Skeletal muscle satellite cell (primary cell): ENCODE results near the gene DIRAS1.
"Not testable (repeated sequence)": the region's sequence is repeated elsewhere in the genome, so short reads cannot be mapped to it uniquely, and the experiment has no call there.

Source experiments
- H3K27me3 ChIP-seq: 2 replicates; pipeline ENCODE4 v1.7.0; 2013; ENCODE audit warnings: low read length; ENCODE audit not compliant: control insufficient read depth, insufficient read depth
- H3K36me3 ChIP-seq: 2 replicates; pipeline ENCODE4 v1.7.0; 2013; ENCODE audit warnings: mild to moderate bottlenecking, control low read depth, low read length; ENCODE audit not compliant: insufficient read depth
- H3K4me1 ChIP-seq: 2 replicates; pipeline ENCODE4 v1.7.0; 2013; ENCODE audit warnings: low read length; ENCODE audit not compliant: control insufficient read depth, insufficient read depth
- H3K4me2 ChIP-seq: 2 replicates; pipeline ENCODE4 v1.7.0; 2013; ENCODE audit warnings: mild to moderate bottlenecking, low read length
- H3K4me3 ChIP-seq: 2 replicates; pipeline ENCODE4 v1.7.0; 2013; ENCODE audit warnings: low read length
- H3K9ac ChIP-seq: 2 replicates; pipeline ENCODE4 v1.7.0; 2013; ENCODE audit warnings: mild to moderate bottlenecking, low read depth, low read length, moderate library complexity
- H3K9me3 ChIP-seq: replicated peaks from 2 replicates; pipeline ENCODE4 v1.7.0; 2013; ENCODE audit warnings: mild to moderate bottlenecking, control low read depth, low read length

DIRAS1 gene

DNA sequence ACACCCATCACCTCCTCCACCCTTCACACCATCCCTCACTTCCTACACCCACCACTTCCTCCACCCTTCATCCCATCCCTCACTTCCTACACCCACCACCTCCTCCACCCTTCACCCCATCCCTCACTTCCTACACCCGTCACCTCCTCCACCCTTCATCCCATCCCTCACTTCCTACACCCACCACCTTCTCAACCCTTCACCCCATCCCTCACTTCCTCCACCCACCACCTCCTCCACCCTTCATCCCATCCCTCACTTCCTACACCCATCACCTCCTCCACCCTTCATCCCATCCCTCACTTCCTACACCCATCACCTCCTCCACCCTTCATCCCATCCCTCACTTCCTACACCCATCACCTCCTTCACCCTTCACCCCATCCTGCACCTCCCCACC, 7.1 kb downstream of the DIRAS1 start:
- H3K9ac ChIP-seq, H3K36me3 ChIP-seq, H3K4me2 ChIP-seq, H3K27me3 ChIP-seq, H3K4me3 ChIP-seq, H3K9me3 ChIP-seq, H3K4me1 ChIP-seq: not testable (repeated sequence)

DNA sequence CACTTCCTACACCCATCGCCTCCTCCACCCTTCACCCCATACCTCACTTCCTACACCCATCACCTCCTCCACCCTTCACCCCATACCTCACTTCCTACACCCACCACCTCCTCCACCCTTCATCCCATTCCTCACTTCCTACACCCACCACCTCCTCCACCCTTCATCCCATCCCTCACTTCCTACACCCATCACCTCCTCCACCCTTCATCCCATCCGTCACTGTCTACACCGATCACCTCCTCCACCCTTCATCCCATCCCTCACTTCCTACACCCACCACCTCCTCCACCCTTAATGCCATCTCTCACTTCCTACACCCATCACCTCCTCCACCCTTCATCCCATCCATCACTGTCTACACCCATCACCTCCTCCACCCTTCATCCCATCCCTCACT, 8.0 kb downstream of the DIRAS1 start:
- not testable (repeated sequence) for H3K4me1 ChIP-seq, H3K27me3 ChIP-seq, H3K36me3 ChIP-seq, H3K4me2 ChIP-seq, H3K9me3 ChIP-seq, H3K9ac ChIP-seq, H3K4me3 ChIP-seq

DNA sequence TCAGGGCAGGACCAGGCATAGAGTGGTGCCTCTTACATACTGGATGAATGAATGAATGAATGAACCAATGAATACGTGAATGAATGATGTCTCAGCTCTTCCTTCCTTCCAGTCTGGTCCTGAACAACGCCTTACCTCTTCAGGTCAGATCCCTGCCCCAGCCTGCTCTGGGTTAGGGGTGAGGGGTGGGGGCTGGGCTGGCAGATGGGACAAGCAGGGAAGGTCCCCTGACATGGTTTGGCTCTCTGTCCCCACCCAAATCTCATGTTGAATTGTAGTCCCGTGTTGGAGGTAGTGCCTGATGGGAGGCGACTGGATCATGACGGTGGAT, 9.3 kb downstream of the DIRAS1 start:
- H3K9me3 ChIP-seq = peaks cover 9% of the 10 kb centered on the region
- no peak overlapping the region for H3K4me3 ChIP-seq
- H3K4me1 ChIP-seq = no peaks in the 10 kb centered on the region
- no peak overlapping the region for H3K4me2 ChIP-seq
- H3K36me3 ChIP-seq = no peaks in the 10 kb centered on the region
- no peaks in the 10 kb centered on the region for H3K27me3 ChIP-seq
- no peak overlapping the region for H3K9ac ChIP-seq

DNA sequence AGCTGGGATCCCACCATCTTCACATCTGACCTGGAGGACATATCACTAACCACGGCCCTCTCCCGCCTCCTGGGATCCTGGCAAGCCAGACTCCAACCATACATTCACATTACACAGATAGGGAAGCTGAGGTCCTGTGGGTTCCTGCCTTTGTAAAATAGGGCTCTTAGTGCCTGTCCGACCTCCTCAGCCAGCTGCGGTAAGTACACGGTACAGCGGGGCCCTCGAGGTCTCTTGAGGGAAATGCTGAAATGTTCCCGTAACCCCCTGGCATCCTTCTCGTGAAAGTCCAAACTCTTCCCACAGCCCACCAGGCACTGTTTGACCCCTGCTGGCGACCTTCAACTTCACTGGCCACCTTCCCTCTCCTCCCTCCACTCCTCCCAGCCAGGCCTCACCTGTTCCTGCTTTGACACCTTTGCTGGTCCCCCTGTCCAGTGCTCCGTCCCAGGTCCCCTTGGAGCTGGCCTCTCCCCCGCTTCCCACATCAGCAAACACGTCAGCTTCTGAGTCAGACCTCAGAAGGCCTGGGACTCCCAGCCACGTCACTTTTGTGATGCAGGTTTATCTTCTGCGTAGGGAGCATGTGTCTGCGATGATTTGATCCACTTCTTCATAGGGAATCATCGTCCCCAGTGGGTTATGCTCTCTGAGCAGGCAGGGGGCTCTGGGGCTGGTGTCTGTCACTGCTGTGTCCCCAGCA, 9.8 kb downstream of the DIRAS1 start:
- peaks cover 9% of the 10 kb centered on the region for H3K9me3 ChIP-seq
- no peak overlapping the region for H3K4me3 ChIP-seq
- H3K36me3 ChIP-seq = no peaks in the 10 kb centered on the region
- H3K4me2 ChIP-seq = no peak overlapping the region
- H3K9ac ChIP-seq = no peak overlapping the region
- no peaks in the 10 kb centered on the region for H3K27me3 ChIP-seq
- no peaks in the 10 kb centered on the region for H3K4me1 ChIP-seq

DNA sequence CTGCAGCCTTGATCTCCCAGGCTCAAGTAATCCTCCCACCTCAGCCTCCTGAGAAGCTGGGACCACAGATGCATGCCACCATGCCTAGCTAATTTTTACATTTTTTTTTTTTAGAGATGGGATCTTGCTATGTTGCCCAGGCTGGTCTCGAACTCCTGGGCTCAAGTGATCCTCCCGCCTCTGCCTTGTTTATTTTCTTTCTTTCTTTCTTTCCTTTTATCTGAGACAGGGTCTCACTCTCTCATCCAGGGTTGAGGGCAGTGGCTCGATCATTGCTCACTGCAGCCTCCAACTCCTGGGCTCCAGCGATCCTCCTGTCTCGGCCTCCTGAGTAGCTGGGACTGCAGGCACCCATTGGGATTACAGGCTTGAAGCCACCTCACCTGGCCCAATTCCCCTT, 14.9 kb downstream of the DIRAS1 start:
- no peak overlapping the region for H3K4me3 ChIP-seq
- no peak overlapping the region for H3K9ac ChIP-seq
- no peak overlapping the region for H3K4me2 ChIP-seq
- peaks cover 3% of the 10 kb centered on the region for H3K4me1 ChIP-seq
- H3K27me3 ChIP-seq = peaks cover 22% of the 10 kb centered on the region
- H3K9me3 ChIP-seq = no peaks in the 10 kb centered on the region
- H3K36me3 ChIP-seq = no peaks in the 10 kb centered on the region

DNA sequence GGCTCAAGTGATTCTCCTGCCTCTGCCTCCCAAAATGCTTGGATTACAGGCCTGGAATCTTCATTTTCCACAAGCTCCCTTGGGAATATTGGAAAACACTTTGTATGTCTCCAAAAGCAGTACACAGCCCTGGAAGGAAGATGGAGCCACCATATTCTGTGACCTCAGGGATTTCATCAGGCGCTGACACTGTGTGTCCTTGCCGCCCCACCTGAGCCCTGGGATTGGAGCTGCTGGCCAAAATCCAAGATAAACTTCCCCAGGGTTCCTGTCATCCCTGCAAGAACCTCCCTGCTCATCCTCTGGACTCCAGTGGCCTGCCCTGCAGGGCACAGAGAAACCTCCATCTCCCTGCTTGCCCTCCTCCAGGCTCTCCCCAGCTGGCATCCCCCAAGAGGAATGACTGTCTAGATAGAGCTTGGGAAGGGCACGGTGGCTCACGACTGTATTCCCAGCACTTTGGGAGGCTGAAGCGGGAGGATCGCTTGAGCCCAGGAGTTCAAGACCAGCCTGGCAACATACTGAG, 17.4 kb downstream of the DIRAS1 start:
- peaks cover 43% of the 10 kb centered on the region for H3K27me3 ChIP-seq
- H3K4me1 ChIP-seq = peaks cover 3% of the 10 kb centered on the region
- no peaks in the 10 kb centered on the region for H3K9me3 ChIP-seq
- no peak overlapping the region for H3K4me3 ChIP-seq
- no peak overlapping the region for H3K4me2 ChIP-seq
- H3K36me3 ChIP-seq = no peaks in the 10 kb centered on the region
- no peak overlapping the region for H3K9ac ChIP-seq

DNA sequence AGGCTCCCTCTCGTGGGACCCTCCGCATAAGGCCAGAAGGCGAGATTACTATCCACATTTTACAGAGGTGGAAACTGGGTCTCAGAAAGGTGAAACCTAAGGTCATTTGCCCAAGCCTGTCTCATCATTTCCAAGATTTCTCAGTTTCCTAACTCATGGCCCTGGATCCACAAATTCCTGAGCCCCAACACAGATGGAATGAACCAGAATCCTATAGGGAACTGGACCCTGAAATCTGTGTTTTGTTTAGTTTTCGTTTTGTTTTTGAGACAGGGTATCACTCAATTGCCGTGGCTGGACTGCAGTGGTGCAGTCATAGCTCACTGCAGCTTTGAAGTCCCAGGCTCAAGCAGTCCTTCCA, 18.1 kb downstream of the DIRAS1 start:
- no peaks in the 10 kb centered on the region for H3K9me3 ChIP-seq
- H3K27me3 ChIP-seq = peaks cover 47% of the 10 kb centered on the region
- no peaks in the 10 kb centered on the region for H3K36me3 ChIP-seq
- peaks cover 3% of the 10 kb centered on the region for H3K4me1 ChIP-seq
- peak overlapping the region; percentile 46 for H3K4me3 ChIP-seq
- peak overlapping the region; percentile 59 for H3K4me2 ChIP-seq
- no peak overlapping the region for H3K9ac ChIP-seq

DNA sequence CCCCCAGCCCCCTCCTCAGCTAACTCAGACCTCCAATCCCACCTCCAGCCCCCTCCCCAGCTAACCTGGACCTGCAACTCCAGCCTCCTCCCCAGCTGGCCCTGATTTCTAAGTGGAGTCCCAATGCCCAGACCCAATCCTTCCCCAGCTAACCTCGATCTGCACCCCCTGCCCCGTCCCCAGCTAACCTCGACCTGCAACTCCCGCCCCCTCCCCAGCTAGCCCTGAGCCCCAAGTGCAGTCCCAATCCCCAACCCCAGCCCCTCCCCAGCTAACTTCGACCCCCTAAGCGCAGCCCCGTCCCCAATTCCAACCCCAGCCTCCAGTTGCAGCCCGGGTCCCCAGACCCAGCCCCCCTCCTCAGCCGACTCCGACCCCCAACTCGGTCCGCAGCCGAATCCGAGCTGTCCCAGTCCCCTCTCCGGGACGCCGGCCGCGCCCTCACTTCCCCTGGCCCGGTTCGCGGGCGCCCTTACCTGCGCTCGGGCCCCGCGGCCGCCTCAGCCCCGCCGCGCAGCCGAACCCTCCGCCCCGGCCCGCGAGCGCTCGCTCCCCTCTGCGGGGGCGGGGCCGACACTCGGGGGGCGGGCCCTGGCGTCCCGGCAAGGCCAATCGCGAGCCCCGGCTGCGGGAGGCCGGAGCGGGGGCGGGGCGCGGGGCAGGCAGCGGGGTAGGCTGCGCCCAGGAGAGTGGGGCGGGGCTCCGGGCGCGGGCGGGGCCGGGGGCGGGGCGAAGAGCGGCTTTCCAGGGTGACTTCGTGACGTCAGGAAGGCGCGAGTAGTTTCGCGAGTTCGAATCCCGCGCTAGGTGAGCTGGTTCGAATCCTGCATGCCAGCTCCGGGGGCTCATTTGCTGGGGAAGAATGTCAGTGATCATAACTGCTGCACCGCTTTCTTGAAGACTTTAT, 18.7 kb downstream of the DIRAS1 start, which contains the start of gene GNG7:
Gene GNG7 (minus strand): TSS at position 525 of the 907 bp plus-strand sequence. CDS start 182,006 bp downstream, outside the sequence.
- no peaks in the 10 kb centered on the region for H3K9me3 ChIP-seq
- H3K9ac ChIP-seq = no peak within 1 kb of the TSS

DNA sequence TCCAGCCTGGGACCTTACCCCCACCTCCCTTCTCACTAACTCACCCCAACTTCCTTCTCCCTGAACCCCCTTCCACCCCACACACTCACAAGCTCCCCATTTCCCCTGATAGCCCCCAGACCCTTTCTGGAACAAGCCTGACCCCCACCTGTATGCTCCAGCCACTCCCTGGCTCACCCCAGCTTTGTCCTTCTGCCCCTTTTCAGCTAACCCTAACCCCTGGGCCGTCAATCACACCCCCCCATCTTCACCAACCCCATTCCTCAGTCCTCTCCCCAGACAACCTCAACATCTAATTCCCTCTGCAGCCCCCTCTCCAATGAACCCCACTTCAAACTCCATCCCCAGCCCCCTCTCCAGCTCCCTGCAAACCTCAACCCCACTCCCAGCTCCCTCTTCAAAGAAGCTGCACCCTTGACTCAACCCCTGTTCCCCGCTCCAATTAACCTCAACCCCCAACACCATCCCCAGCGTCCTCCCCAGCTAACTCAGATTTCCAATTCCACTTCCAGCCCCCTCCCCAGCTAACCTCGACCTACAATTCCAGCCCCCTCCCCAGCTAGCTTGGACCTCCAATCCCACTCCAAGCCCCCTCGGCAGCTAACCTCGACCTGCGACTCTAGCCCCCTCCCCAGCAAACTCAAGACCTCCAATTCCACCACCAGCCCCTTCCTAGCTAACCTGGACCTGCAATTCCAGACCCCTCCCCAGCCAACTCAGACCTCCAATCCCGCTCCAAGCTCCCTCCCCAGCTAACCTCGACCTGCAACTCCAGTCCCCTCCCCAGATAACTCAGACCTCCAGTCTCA, 19.6 kb downstream of the DIRAS1 start:
- no peaks in the 10 kb centered on the region for H3K9me3 ChIP-seq
- H3K4me3 ChIP-seq = no peak overlapping the region
- H3K4me1 ChIP-seq = peaks cover 3% of the 10 kb centered on the region
- H3K27me3 ChIP-seq = peaks cover 47% of the 10 kb centered on the region
- no peaks in the 10 kb centered on the region for H3K36me3 ChIP-seq
- no peak overlapping the region for H3K9ac ChIP-seq
- no peak overlapping the region for H3K4me2 ChIP-seq

More for the DNA sequence above, 18.7 kb downstream of the DIRAS1 start, which contains the start of gene GNG7:
- Histone ChIP-seq H3K36me3 (no peaks in the 10 kb centered on the region), H3K27me3 (peaks cover 47% of the 10 kb centered on the region), H3K4me3 (peak within 1 kb of the TSS; percentile 46), H3K4me2 (peak within 1 kb of the TSS; percentile 59), H3K4me1 (peaks cover 3% of the 10 kb centered on the region)

DNA sequence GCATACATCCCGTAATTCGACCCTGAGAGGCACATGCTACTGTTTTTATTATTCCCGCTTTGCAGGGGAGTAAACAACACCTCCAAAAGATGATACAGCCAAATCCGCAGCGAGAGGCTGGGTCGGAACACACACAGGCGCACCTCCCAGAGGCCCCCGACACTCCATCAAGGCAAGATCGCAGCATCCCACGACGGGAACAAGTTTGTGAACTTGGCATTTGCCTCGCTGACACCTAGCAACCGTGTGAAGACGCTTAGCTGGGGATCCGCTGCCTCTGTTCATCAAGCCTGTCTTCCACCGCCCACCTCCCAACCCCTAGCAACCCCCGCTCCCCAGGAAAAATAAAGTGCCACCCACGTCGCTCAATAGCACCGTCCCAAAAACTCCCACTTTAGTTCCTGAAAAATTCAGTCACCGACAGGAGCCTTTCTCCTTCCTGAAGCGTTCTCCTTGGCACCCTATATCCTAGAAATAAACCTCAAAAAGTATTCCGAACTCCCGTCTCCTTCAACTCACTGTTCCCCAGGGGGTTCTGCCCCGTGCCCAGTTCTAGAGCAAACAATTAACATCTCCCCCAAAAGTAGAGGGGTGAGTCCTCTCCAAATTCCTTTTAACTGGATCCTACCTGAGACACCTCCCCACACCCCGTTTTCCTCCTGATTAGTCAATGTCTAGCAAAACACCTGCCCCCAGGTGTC, 20.4 kb downstream of the DIRAS1 start:
- no peaks in the 10 kb centered on the region for H3K9me3 ChIP-seq
- peaks cover 3% of the 10 kb centered on the region for H3K4me1 ChIP-seq
- H3K36me3 ChIP-seq = no peaks in the 10 kb centered on the region
- no peak overlapping the region for H3K4me3 ChIP-seq
- peaks cover 47% of the 10 kb centered on the region for H3K27me3 ChIP-seq
- no peak overlapping the region for H3K4me2 ChIP-seq
- H3K9ac ChIP-seq = no peak overlapping the region
